HepG2 (cell line): ENCODE results near the gene LTB4R2. TPM values are rescaled to one million over a fixed set of nuclear protein-coding genes. Genes with fewer than 3 reads are reported as not detected.

Experiments
- AGO1 ChIP-seq: fragments of 200-400 bp; formaldehyde crosslinking; IDR thresholded peaks from 2 replicates; pipeline ENCODE4 v1.6.1; 2017; ENCODE audit warnings: mild to moderate bottlenecking, low read depth, low read length, moderate library complexity; ENCODE audit not compliant: poor library complexity, severe bottlenecking
- ARNT ChIP-seq: fragments of 450-650 bp; IDR thresholded peaks from 2 replicates; pipeline ENCODE4 v1.6.1; 2017
- PAF1 ChIP-seq: IDR thresholded peaks from 2 replicates; pipeline ENCODE4 v1.6.1; 2016; ENCODE audit warnings: missing genetic modification reagents, missing compliant biosample characterization
- RELA ChIP-seq: sonication (generic); formaldehyde crosslinking; IDR thresholded peaks from 2 replicates; pipeline ENCODE4 v1.4.0; 2020; ENCODE audit warnings: missing genetic modification reagents
- SOX13 ChIP-seq, 3 experiments: fragments of 450-650 bp in 1 of 3; sonication (generic) in 1 of 3; formaldehyde crosslinking in 1 of 3; IDR thresholded peaks in 2 of 3; conservative IDR thresholded peaks in 1 of 3; 2 replicates each; pipeline versions ENCODE4 v1.5.0 to v1.6.1; 2016 to 2020; ENCODE audit warnings: antibody characterized with exemption in 1 of 3, mild to moderate bottlenecking in 1 of 3, missing compliant biosample characterization in 1 of 3, missing genetic modification reagents in 1 of 3, moderate library complexity in 1 of 3
- SRSF1 ChIP-seq: fragments of 200-400 bp; formaldehyde crosslinking; optimal IDR thresholded peaks from 2 replicates; pipeline ENCODE3; 2017; ENCODE audit warnings: mild to moderate bottlenecking, low read depth, low read length, moderate library complexity
- SRSF4 ChIP-seq: fragments of 200-400 bp; formaldehyde crosslinking; IDR thresholded peaks from one replicate; pipeline ENCODE4 v1.6.1; 2018; ENCODE audit warnings: mild to moderate bottlenecking, low read depth, low read length, moderate library complexity; ENCODE audit not compliant: poor library complexity, severe bottlenecking
- ZFP82 ChIP-seq: sonication (generic); formaldehyde crosslinking; IDR thresholded peaks from 2 replicates; pipeline ENCODE4 v1.5.1; 2020; ENCODE audit warnings: mild to moderate bottlenecking, missing genetic modification reagents, borderline replicate concordance
- ZNF20 ChIP-seq: sonication (generic); formaldehyde crosslinking; IDR thresholded peaks from 2 replicates; pipeline ENCODE4 v1.4.0; 2020; ENCODE audit warnings: mild to moderate bottlenecking, moderate library complexity, missing genetic modification reagents
- ZNF333 ChIP-seq: sonication (generic); formaldehyde crosslinking; IDR thresholded peaks from 2 replicates; pipeline ENCODE4 v1.4.0; 2020; ENCODE audit warnings: mild to moderate bottlenecking, missing genetic modification reagents, borderline replicate concordance
- ZNF7 ChIP-seq: IDR thresholded peaks from 2 replicates; pipeline ENCODE4 v1.6.1; 2016; ENCODE audit warnings: missing biosample characterization, missing genetic modification reagents
- polyA plus RNA-seq, 8 experiments: library from polyadenylated mRNA; depleted of rRNA in 3 of 8; stranded (reverse) in 7 of 8; unstranded in 1 of 8; fragments of >200 nt; fragmentation: Illumina TruSeq in 4 of 8; extraction: Trizol in 4 of 8; gene quantifications; 2 replicates each; pipeline versions ENCODE4 v1.2.1 to v1.2.3, GENCODE V29; 2011 to 2016; ENCODE audit warnings: low read depth in 4 of 8, missing spikeins in 1 of 8, mixed read lengths in 1 of 8; ENCODE audit not compliant: insufficient read depth in 1 of 8
- total RNA-seq, 5 experiments: library from RNA; depleted of rRNA; stranded (reverse); fragments of >200 nt; fragmentation: Illumina TruSeq; extraction: Trizol; gene quantifications; 2 replicates each; pipeline ENCODE4 v1.2.3, GENCODE V29; 2016; ENCODE audit warnings: low read depth in 1 of 5
- TF ChIP-seq, protein P1 (sequence below): sonication (generic); formaldehyde crosslinking; IDR thresholded peaks from 2 replicates; pipeline ENCODE4 v1.5.0; 2020; ENCODE audit warnings: mild to moderate bottlenecking, missing genetic modification reagents
- TF ChIP-seq, protein P2 (sequence below): IDR thresholded peaks from 2 replicates; pipeline ENCODE4 v1.6.1; 2016; ENCODE audit warnings: low read depth, missing genetic modification reagents, missing compliant biosample characterization
- TF ChIP-seq, protein P3 (sequence below): IDR thresholded peaks from 2 replicates; pipeline ENCODE4 v1.6.1; 2012; ENCODE audit warnings: low read depth, low read length, improper control_type of control experiment
- TF ChIP-seq, protein P4 (sequence below): sonication (generic); formaldehyde crosslinking; IDR thresholded peaks from 2 replicates; pipeline ENCODE4 v1.8.0; 2022; ENCODE audit warnings: missing genetic modification reagents, mild to moderate bottlenecking, moderate library complexity, borderline replicate concordance

Gene LTB4R2
- total and polyA plus RNA-seq, 2 of the 13 experiments (the other 11 are each of a cell fraction or from before 2014, with no cell fraction given) = 3.9 to 6.9 TPM

DNA sequence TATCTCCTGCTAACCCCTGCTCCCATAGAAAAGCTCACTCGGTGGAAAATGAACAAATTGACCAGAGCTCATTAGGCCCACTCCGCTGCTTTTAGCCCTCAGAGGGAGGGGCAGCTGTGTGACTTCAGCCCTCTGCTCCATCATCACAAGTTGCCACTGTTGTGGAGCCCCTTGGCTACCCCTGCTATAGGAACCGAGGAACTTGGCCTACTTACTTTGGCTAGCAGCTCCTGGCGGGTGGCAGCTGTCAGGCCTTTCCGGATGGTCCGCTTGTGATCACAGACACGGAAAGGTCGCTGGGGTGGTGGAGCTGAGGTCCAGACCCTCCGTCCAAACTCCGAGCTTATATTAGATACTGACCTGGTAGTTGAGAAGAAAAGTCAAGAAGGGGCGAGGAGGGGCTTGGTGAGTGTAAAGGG lies 2.8 kb upstream of the LTB4R2 start (continued):
- TF ChIP-seq PAF1 (CRISPR knock-in tag) = no peak
- no peak for TF ChIP-seq SOX13 (IDR thresholded peaks at IDR 0.05)
- TF ChIP-seq SOX13 (CRISPR knock-in tag; conservative IDR thresholded peaks at IDR 0.05 in 1 of 2, IDR thresholded peaks at IDR 0.05 in 1 of 2) = no peak
- no peak for TF ChIP-seq SRSF1
- TF ChIP-seq, protein P1, sequence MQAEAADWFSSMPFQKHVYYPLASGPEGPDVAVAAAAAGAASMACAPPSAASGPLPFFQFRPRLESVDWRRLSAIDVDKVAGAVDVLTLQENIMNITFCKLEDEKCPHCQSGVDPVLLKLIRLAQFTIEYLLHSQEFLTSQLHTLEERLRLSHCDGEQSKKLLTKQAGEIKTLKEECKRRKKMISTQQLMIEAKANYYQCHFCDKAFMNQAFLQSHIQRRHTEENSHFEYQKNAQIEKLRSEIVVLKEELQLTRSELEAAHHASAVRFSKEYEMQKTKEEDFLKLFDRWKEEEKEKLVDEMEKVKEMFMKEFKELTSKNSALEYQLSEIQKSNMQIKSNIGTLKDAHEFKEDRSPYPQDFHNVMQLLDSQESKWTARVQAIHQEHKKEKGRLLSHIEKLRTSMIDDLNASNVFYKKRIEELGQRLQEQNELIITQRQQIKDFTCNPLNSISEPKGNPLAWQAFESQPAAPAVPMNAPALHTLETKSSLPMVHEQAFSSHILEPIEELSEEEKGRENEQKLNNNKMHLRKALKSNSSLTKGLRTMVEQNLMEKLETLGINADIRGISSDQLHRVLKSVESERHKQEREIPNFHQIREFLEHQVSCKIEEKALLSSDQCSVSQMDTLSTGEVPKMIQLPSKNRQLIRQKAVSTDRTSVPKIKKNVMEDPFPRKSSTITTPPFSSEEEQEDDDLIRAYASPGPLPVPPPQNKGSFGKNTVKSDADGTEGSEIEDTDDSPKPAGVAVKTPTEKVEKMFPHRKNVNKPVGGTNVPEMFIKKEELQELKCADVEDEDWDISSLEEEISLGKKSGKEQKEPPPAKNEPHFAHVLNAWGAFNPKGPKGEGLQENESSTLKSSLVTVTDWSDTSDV (CRISPR knock-in tag) = no peak
- no peak for TF ChIP-seq RELA
- no peak for TF ChIP-seq ZNF333
- TF ChIP-seq, protein P2, sequence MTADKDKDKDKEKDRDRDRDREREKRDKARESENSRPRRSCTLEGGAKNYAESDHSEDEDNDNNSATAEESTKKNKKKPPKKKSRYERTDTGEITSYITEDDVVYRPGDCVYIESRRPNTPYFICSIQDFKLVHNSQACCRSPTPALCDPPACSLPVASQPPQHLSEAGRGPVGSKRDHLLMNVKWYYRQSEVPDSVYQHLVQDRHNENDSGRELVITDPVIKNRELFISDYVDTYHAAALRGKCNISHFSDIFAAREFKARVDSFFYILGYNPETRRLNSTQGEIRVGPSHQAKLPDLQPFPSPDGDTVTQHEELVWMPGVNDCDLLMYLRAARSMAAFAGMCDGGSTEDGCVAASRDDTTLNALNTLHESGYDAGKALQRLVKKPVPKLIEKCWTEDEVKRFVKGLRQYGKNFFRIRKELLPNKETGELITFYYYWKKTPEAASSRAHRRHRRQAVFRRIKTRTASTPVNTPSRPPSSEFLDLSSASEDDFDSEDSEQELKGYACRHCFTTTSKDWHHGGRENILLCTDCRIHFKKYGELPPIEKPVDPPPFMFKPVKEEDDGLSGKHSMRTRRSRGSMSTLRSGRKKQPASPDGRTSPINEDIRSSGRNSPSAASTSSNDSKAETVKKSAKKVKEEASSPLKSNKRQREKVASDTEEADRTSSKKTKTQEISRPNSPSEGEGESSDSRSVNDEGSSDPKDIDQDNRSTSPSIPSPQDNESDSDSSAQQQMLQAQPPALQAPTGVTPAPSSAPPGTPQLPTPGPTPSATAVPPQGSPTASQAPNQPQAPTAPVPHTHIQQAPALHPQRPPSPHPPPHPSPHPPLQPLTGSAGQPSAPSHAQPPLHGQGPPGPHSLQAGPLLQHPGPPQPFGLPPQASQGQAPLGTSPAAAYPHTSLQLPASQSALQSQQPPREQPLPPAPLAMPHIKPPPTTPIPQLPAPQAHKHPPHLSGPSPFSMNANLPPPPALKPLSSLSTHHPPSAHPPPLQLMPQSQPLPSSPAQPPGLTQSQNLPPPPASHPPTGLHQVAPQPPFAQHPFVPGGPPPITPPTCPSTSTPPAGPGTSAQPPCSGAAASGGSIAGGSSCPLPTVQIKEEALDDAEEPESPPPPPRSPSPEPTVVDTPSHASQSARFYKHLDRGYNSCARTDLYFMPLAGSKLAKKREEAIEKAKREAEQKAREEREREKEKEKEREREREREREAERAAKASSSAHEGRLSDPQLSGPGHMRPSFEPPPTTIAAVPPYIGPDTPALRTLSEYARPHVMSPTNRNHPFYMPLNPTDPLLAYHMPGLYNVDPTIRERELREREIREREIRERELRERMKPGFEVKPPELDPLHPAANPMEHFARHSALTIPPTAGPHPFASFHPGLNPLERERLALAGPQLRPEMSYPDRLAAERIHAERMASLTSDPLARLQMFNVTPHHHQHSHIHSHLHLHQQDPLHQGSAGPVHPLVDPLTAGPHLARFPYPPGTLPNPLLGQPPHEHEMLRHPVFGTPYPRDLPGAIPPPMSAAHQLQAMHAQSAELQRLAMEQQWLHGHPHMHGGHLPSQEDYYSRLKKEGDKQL (CRISPR knock-in tag) = no peak
- TF ChIP-seq AGO1 = no peak
- TF ChIP-seq, protein P3, sequence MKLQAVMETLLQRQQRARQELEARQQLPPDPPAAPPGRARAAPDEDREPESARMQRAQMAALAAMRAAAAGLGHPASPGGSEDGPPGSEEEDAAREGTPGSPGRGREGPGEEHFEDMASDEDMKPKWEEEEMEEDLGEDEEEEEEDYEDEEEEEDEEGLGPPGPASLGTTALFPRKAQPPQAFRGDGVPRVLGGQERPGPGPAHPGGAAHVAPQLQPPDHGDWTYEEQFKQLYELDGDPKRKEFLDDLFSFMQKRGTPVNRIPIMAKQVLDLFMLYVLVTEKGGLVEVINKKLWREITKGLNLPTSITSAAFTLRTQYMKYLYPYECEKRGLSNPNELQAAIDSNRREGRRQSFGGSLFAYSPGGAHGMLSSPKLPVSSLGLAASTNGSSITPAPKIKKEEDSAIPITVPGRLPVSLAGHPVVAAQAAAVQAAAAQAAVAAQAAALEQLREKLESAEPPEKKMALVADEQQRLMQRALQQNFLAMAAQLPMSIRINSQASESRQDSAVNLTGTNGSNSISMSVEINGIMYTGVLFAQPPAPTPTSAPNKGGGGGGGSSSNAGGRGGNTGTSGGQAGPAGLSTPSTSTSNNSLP = peak; percentile 23; the same call in 1 of the 2 replicates
- TF ChIP-seq ARNT = no peak
- TF ChIP-seq ZNF20 (CRISPR knock-in tag) = no peak
- TF ChIP-seq, protein P4, sequence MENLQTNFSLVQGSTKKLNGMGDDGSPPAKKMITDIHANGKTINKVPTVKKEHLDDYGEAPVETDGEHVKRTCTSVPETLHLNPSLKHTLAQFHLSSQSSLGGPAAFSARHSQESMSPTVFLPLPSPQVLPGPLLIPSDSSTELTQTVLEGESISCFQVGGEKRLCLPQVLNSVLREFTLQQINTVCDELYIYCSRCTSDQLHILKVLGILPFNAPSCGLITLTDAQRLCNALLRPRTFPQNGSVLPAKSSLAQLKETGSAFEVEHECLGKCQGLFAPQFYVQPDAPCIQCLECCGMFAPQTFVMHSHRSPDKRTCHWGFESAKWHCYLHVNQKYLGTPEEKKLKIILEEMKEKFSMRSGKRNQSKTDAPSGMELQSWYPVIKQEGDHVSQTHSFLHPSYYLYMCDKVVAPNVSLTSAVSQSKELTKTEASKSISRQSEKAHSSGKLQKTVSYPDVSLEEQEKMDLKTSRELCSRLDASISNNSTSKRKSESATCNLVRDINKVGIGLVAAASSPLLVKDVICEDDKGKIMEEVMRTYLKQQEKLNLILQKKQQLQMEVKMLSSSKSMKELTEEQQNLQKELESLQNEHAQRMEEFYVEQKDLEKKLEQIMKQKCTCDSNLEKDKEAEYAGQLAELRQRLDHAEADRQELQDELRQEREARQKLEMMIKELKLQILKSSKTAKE = no peak
- no peak for TF ChIP-seq ZFP82 (CRISPR knock-in tag)
- no peak for TF ChIP-seq ZNF7 (CRISPR knock-in tag)
- no peak for TF ChIP-seq SRSF4
